Mesenchymal stem cell (in vitro differentiated cells and primary cell): ENCODE measurements around the gene GRID2.

Source experiments
- DNase-seq: peaks from one replicate; pipeline ENCODE4 v3.0.0-alpha.2; 2013
- H2AFZ ChIP-seq: one replicate; pipeline ENCODE4 v1.6.1; 2013; ENCODE audit warnings: low read depth, mild to moderate bottlenecking, control low read depth, inconsistent platforms, low read length, moderate library complexity
- H2AK5ac ChIP-seq: 2 replicates; pipeline ENCODE4 v1.6.1; 2013; ENCODE audit warnings: low read length, moderate library complexity, mild to moderate bottlenecking, inconsistent platforms; ENCODE audit not compliant: severe bottlenecking
- H2BK120ac ChIP-seq: one replicate; pipeline ENCODE4 v1.6.1; 2013; ENCODE audit warnings: low read depth, mild to moderate bottlenecking, inconsistent platforms, low read length, moderate library complexity
- H2BK12ac ChIP-seq, 2 experiments: one replicate each; pipeline ENCODE4 v1.6.1; 2013; ENCODE audit warnings: inconsistent platforms in 2 of 2, low read length in 2 of 2, mild to moderate bottlenecking in 2 of 2, moderate library complexity in 2 of 2, control low read depth in 1 of 2
- H2BK15ac ChIP-seq: one replicate; pipeline ENCODE4 v1.6.1; 2013; ENCODE audit warnings: mild to moderate bottlenecking, low read depth, inconsistent platforms; ENCODE audit not compliant: poor library complexity, severe bottlenecking
- H2BK5ac ChIP-seq: 2 replicates; pipeline ENCODE4 v1.6.1; 2013; ENCODE audit warnings: low read depth, mild to moderate bottlenecking, low read length, control low read depth, inconsistent platforms; ENCODE audit not compliant: poor library complexity, severe bottlenecking
- H3K14ac ChIP-seq, 2 experiments: one replicate each; pipeline ENCODE4 v1.6.1; 2013; ENCODE audit warnings: inconsistent platforms in 2 of 2, low read length in 2 of 2, control low read depth in 1 of 2, mild to moderate bottlenecking in 1 of 2, moderate library complexity in 1 of 2
- H3K18ac ChIP-seq, 2 experiments: one replicate each; pipeline ENCODE4 v1.6.1; 2013; ENCODE audit warnings: inconsistent platforms in 2 of 2, low read length in 2 of 2, control low read depth in 1 of 2, low read depth in 1 of 2, mild to moderate bottlenecking in 1 of 2
- H3K23ac ChIP-seq, 2 experiments: one replicate each; pipeline ENCODE4 v1.6.1; 2013; ENCODE audit warnings: inconsistent platforms in 2 of 2, low read length in 2 of 2, mild to moderate bottlenecking in 2 of 2, moderate library complexity in 2 of 2, control low read depth in 1 of 2
- H3K27ac ChIP-seq: 2 replicates; pipeline ENCODE4 v1.5.1; 2013; ENCODE audit warnings: mild to moderate bottlenecking, moderate library complexity, low read length, control low read depth, inconsistent platforms; ENCODE audit not compliant: poor library complexity, severe bottlenecking
- H3K27me3 ChIP-seq, 2 experiments: 2 replicates each; pipeline versions ENCODE4 v1.6.1 to v1.7.0; 2013; ENCODE audit warnings: low read length in 2 of 2, mild to moderate bottlenecking in 2 of 2, moderate library complexity in 2 of 2, control low read depth in 1 of 2, inconsistent platforms in 1 of 2; ENCODE audit not compliant: control insufficient read depth in 1 of 2, insufficient read depth in 1 of 2
- H3K36me3 ChIP-seq, 2 experiments: 2 replicates each; pipeline versions ENCODE4 v1.6.1 to v1.7.0; 2013; ENCODE audit warnings: low read length in 2 of 2, control low read depth in 1 of 2, inconsistent platforms in 1 of 2, low read depth in 1 of 2, mild to moderate bottlenecking in 1 of 2; ENCODE audit not compliant: insufficient read depth in 2 of 2, control insufficient read depth in 1 of 2
- H3K4ac ChIP-seq, 2 experiments: one replicate each; pipeline ENCODE4 v1.6.1; 2013; ENCODE audit warnings: inconsistent platforms in 2 of 2, low read length in 2 of 2, mild to moderate bottlenecking in 2 of 2, moderate library complexity in 2 of 2, control low read depth in 1 of 2, low read depth in 1 of 2
- H3K4me1 ChIP-seq: 2 replicates; pipeline ENCODE4 v1.6.1; 2013; ENCODE audit warnings: low read depth, low read length, control low read depth; ENCODE audit not compliant: control insufficient read depth, insufficient read depth
- H3K4me2 ChIP-seq: 2 replicates; pipeline ENCODE4 v1.6.1; 2013; ENCODE audit warnings: low read length, mild to moderate bottlenecking, inconsistent platforms; ENCODE audit not compliant: poor library complexity, severe bottlenecking
- H3K4me3 ChIP-seq, 2 experiments: 2 replicates each; pipeline versions ENCODE4 v1.5.1 to v1.7.0; 2013; ENCODE audit warnings: low read length in 2 of 2, mild to moderate bottlenecking in 2 of 2, control low read depth in 1 of 2, low read depth in 1 of 2; ENCODE audit not compliant: insufficient read depth in 1 of 2
- H3K79me1 ChIP-seq: replicated peaks from 2 replicates; pipeline ENCODE4 v1.6.1; 2013; ENCODE audit warnings: mild to moderate bottlenecking, control low read depth, low read length, inconsistent platforms; ENCODE audit not compliant: poor library complexity, severe bottlenecking
- H3K9ac ChIP-seq: 2 replicates; pipeline ENCODE4 v1.7.0; 2013; ENCODE audit warnings: mild to moderate bottlenecking, low read length, moderate library complexity
- H3K9me3 ChIP-seq: 2 replicates; pipeline ENCODE4 v1.7.0; 2013; ENCODE audit warnings: mild to moderate bottlenecking, low read length; ENCODE audit not compliant: control insufficient read depth
- H4K8ac ChIP-seq: one replicate; pipeline ENCODE4 v1.6.1; 2013; ENCODE audit warnings: inconsistent platforms, mild to moderate bottlenecking, low read length, moderate library complexity
- H4K91ac ChIP-seq: one replicate; pipeline ENCODE4 v1.6.1; 2013; ENCODE audit warnings: mild to moderate bottlenecking, low read length, inconsistent platforms
- WGBS: methylation state at CpG from one replicate; pipeline ENCODE4 v1.1.7; 2013; ENCODE audit warnings: mixed read lengths; 5-methylcytosine and 5-hydroxymethylcytosine counted together

The GRID2 gene

GRCh38 chr4:92646826-92647225 lies 343.1 kb downstream of the GRID2 start:
- no peak overlapping the region for H3K9ac ChIP-seq
- H3K79me1 ChIP-seq: no peaks in the 10 kb centered on the region
- H2BK15ac ChIP-seq: no peak overlapping the region
- no peak overlapping the region for H2BK5ac ChIP-seq
- H3K36me3 ChIP-seq: no peaks in the 10 kb centered on the region
- H3K9me3 ChIP-seq: no peaks in the 10 kb centered on the region
- H2AK5ac ChIP-seq: no peak overlapping the region
- no peak overlapping the region for H3K18ac ChIP-seq
- H2BK12ac ChIP-seq: no peak overlapping the region
- no peak overlapping the region for H3K27ac ChIP-seq
- no peaks in the 10 kb centered on the region for H3K4me1 ChIP-seq
- no peak overlapping the region for H3K4ac ChIP-seq
- H4K91ac ChIP-seq: no peak overlapping the region
- no peak overlapping the region for H4K8ac ChIP-seq
- H3K27me3 ChIP-seq: no peaks in the 10 kb centered on the region
- no peak overlapping the region for H3K23ac ChIP-seq
- H3K4me3 ChIP-seq: no peak overlapping the region
- DNase-seq: no peak
- H3K14ac ChIP-seq: no peak overlapping the region
- 100% methylated on average over 2 of the region's 2 CpGs for WGBS
- H2BK120ac ChIP-seq: no peak overlapping the region
- no peak overlapping the region for H2AFZ ChIP-seq
- no peak overlapping the region for H3K4me2 ChIP-seq

- no peak overlapping the region for H4K8ac ChIP-seq
Observed at GRCh38 chr4:92651536-92651935, 347.8 kb downstream of the GRID2 start.

GRCh38 chr4:92654084-92654483 lies 350.3 kb downstream of the GRID2 start:
- H2BK5ac ChIP-seq: no peak overlapping the region
- no peaks in the 10 kb centered on the region for H3K4me1 ChIP-seq
- no peak overlapping the region for H3K27ac ChIP-seq
- H3K79me1 ChIP-seq: no peaks in the 10 kb centered on the region
- H3K4me2 ChIP-seq: no peak overlapping the region
- H3K27me3 ChIP-seq: no peaks in the 10 kb centered on the region
- H2BK15ac ChIP-seq: no peak overlapping the region
- no peaks in the 10 kb centered on the region for H3K36me3 ChIP-seq
- H2AFZ ChIP-seq: no peak overlapping the region
- no peak overlapping the region for H3K4ac ChIP-seq
- H3K18ac ChIP-seq: no peak overlapping the region
- no peak overlapping the region for H3K4me3 ChIP-seq
- H3K14ac ChIP-seq: no peak overlapping the region
- DNase-seq: no peak
- H3K23ac ChIP-seq: no peak overlapping the region
- no peak overlapping the region for H2BK120ac ChIP-seq
- H3K9me3 ChIP-seq: no peaks in the 10 kb centered on the region
- no peak overlapping the region for H2AK5ac ChIP-seq
- no peak overlapping the region for H2BK12ac ChIP-seq
- no peak overlapping the region for H3K9ac ChIP-seq
- no peak overlapping the region for H4K91ac ChIP-seq
- no peak overlapping the region for H4K8ac ChIP-seq

More at GRCh38 chr4:92651536-92651935, 347.8 kb downstream of the GRID2 start:
- no peak overlapping the region for H2BK5ac ChIP-seq
- no peak overlapping the region for H2BK15ac ChIP-seq
- no peaks in the 10 kb centered on the region for H3K79me1 ChIP-seq
- H4K91ac ChIP-seq: no peak overlapping the region
- H3K36me3 ChIP-seq: no peaks in the 10 kb centered on the region
- no peak overlapping the region for H3K23ac ChIP-seq
- H3K4me2 ChIP-seq: no peak overlapping the region
- H2BK120ac ChIP-seq: no peak overlapping the region
- no peak overlapping the region for H2AFZ ChIP-seq
- H3K18ac ChIP-seq: no peak overlapping the region
- no peak for DNase-seq
- H2AK5ac ChIP-seq: no peak overlapping the region
- H2BK12ac ChIP-seq: no peak overlapping the region
- H3K9ac ChIP-seq: no peak overlapping the region
- H3K9me3 ChIP-seq: no peaks in the 10 kb centered on the region
- H3K4me3 ChIP-seq: no peak overlapping the region
- H3K4me1 ChIP-seq: no peaks in the 10 kb centered on the region
- no peak overlapping the region for H3K27ac ChIP-seq
- H3K27me3 ChIP-seq: no peaks in the 10 kb centered on the region
- H3K14ac ChIP-seq: no peak overlapping the region
- H3K4ac ChIP-seq: no peak overlapping the region

- no peaks in the 10 kb centered on the region for H3K9me3 ChIP-seq
- H3K4me3 ChIP-seq: no peak overlapping the region
- no peak overlapping the region for H3K4ac ChIP-seq
- H3K79me1 ChIP-seq: no peaks in the 10 kb centered on the region
- H3K9ac ChIP-seq: no peak overlapping the region
- H2BK5ac ChIP-seq: no peak overlapping the region
- no peak overlapping the region for H3K14ac ChIP-seq
- H4K8ac ChIP-seq: no peak overlapping the region
- H4K91ac ChIP-seq: no peak overlapping the region
- H2BK15ac ChIP-seq: no peak overlapping the region
- H3K36me3 ChIP-seq: no peaks in the 10 kb centered on the region
- no peak overlapping the region for H3K23ac ChIP-seq
- no peaks in the 10 kb centered on the region for H3K27me3 ChIP-seq
- no peak overlapping the region for H2AFZ ChIP-seq
- DNase-seq: no peak
- no peak overlapping the region for H3K27ac ChIP-seq
- H2BK120ac ChIP-seq: no peak overlapping the region
- H3K4me1 ChIP-seq: no peaks in the 10 kb centered on the region
- H2AK5ac ChIP-seq: no peak overlapping the region
- H3K18ac ChIP-seq: no peak overlapping the region
- no peak overlapping the region for H2BK12ac ChIP-seq
- no peak overlapping the region for H3K4me2 ChIP-seq
Observed at GRCh38 chr4:92657695-92658094, 353.9 kb downstream of the GRID2 start.
